ENCODE data around the gene CCIN.

CCIN gene

DNA sequence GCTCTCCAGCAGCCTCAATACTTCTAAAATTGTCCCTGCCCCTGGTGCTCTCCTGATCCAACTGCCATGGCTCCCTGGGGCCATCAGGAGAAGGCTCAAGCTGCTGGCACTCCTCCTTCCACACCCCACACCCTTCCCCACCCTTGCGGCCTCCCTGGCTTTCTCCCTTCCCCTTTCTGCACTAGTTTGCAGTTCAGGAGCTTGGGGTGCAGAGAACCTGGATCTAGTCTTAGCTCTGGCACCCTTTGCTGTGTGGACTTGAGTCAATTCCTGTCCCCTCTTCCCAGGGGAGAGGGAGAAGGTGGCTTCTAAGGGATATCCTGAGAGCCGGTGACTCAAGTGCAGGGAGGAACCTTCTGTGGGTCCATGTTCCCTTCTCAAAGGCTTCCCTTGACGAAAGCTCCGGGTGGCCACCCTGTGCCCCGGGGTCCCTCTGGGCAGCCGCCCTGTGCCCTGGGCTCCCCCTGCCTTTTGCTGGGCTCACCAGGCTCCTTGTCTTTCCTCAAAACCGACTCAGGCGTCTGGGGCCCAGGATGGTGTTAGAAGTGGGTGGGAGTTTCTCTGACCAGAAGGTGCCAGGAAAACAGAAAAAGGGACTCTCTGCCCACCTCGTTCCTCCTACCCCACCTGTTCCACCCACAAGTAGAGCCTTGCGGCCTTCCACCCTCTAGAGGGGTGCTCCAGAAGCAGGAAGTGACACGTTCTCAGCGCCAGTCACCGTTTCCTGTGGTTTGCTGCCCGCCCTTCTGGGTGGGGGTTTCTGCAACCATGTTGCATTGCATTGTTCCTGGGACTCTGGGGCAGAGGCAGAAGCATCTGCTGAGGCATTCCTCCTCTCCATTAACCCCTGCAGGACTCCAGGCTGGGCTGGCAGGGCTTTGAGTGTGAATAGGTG is 17.6 kb upstream of the CCIN start:
- Histone ChIP-seq H3K27ac (replicated peaks) (peak overlapping the region; percentile 94), H3K4me3 (replicated peaks; ENCODE audit: insufficient read depth, low read length) (no peak overlapping the region), H3K27me3 (ENCODE audit: insufficient read depth, poor library complexity, severe bottlenecking) (no peaks in the 10 kb centered on the region)
- TF ChIP-seq, protein P1, sequence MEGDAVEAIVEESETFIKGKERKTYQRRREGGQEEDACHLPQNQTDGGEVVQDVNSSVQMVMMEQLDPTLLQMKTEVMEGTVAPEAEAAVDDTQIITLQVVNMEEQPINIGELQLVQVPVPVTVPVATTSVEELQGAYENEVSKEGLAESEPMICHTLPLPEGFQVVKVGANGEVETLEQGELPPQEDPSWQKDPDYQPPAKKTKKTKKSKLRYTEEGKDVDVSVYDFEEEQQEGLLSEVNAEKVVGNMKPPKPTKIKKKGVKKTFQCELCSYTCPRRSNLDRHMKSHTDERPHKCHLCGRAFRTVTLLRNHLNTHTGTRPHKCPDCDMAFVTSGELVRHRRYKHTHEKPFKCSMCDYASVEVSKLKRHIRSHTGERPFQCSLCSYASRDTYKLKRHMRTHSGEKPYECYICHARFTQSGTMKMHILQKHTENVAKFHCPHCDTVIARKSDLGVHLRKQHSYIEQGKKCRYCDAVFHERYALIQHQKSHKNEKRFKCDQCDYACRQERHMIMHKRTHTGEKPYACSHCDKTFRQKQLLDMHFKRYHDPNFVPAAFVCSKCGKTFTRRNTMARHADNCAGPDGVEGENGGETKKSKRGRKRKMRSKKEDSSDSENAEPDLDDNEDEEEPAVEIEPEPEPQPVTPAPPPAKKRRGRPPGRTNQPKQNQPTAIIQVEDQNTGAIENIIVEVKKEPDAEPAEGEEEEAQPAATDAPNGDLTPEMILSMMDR (IDR thresholded peaks at IDR 0.05; ENCODE audit: insufficient read depth, low read length) = no peak
- TF ChIP-seq POLR2AphosphoS5 (IDR thresholded peaks at IDR 0.05; ENCODE audit: low read depth) (peak; percentile 94), SPI1 (IDR thresholded peaks at IDR 0.05; ENCODE audit: borderline replicate concordance, low read depth) (peak; percentile 73; the same call in 1 of the 2 replicates), GABPA (IDR thresholded peaks at IDR 0.05; ENCODE audit: low read depth) (peak; percentile 72)
- TF ChIP-seq, protein P2, sequence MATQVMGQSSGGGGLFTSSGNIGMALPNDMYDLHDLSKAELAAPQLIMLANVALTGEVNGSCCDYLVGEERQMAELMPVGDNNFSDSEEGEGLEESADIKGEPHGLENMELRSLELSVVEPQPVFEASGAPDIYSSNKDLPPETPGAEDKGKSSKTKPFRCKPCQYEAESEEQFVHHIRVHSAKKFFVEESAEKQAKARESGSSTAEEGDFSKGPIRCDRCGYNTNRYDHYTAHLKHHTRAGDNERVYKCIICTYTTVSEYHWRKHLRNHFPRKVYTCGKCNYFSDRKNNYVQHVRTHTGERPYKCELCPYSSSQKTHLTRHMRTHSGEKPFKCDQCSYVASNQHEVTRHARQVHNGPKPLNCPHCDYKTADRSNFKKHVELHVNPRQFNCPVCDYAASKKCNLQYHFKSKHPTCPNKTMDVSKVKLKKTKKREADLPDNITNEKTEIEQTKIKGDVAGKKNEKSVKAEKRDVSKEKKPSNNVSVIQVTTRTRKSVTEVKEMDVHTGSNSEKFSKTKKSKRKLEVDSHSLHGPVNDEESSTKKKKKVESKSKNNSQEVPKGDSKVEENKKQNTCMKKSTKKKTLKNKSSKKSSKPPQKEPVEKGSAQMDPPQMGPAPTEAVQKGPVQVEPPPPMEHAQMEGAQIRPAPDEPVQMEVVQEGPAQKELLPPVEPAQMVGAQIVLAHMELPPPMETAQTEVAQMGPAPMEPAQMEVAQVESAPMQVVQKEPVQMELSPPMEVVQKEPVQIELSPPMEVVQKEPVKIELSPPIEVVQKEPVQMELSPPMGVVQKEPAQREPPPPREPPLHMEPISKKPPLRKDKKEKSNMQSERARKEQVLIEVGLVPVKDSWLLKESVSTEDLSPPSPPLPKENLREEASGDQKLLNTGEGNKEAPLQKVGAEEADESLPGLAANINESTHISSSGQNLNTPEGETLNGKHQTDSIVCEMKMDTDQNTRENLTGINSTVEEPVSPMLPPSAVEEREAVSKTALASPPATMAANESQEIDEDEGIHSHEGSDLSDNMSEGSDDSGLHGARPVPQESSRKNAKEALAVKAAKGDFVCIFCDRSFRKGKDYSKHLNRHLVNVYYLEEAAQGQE (IDR thresholded peaks at IDR 0.05; ENCODE audit: insufficient replicate concordance, low read depth) = peak; percentile 32
- DNase-seq (ENCODE audit: low read depth in 1 of 2, low spot score in 1 of 2) = peak; percentile 83 to 97

DNA sequence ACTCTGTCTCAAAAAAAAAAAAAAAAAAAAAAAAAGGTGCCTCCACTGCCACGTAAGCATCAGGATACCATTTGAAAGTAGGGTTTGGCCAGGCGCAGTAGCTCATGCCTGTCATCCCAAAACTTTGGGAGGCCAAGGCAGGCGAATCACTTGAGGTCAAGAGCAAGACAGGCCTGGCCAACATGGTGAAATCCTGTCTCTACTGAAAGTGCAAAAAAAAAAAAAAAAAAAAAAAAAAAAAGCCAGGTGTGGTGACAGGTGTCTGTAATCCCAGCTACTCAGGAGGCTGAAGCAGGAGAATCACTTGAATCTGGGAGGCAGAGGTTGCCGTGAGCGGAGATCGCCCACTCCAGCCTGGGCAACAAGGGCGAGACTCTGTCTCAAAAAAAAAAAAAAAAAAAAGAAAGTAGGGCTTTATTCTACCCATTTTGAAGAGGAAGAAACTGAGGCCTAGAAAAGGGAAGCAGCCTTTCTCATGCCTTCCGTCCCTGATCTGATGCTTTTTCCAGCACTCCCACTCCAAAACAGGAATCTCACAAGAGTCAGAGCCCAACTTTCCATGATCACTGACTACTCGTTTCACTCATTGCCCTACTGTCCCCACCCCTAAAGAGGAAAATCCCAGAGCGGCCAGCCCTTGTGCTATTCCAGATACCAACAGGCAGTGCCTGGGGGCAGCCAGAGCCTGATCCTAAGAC is 16.3 kb upstream of the CCIN start:
- Histone ChIP-seq H3K4me3 (replicated peaks; ENCODE audit: insufficient read depth, low read length) (no peak overlapping the region), H3K27me3 (ENCODE audit: insufficient read depth, poor library complexity, severe bottlenecking) (no peaks in the 10 kb centered on the region), H3K27ac (replicated peaks) (peak overlapping the region; percentile 94)
- TF ChIP-seq, protein P2 (IDR thresholded peaks at IDR 0.05; ENCODE audit: insufficient replicate concordance, low read depth) = no peak
- TF ChIP-seq POLR2AphosphoS5 (IDR thresholded peaks at IDR 0.05; ENCODE audit: low read depth) (no peak), SPI1 (IDR thresholded peaks at IDR 0.05; ENCODE audit: borderline replicate concordance, low read depth) (no peak), GABPA (IDR thresholded peaks at IDR 0.05; ENCODE audit: low read depth) (no peak)
- TF ChIP-seq, protein P1 (IDR thresholded peaks at IDR 0.05; ENCODE audit: insufficient read depth, low read length) = no peak
- DNase-seq (ENCODE audit: low read depth in 1 of 2, low spot score in 1 of 2) = no peak

DNA sequence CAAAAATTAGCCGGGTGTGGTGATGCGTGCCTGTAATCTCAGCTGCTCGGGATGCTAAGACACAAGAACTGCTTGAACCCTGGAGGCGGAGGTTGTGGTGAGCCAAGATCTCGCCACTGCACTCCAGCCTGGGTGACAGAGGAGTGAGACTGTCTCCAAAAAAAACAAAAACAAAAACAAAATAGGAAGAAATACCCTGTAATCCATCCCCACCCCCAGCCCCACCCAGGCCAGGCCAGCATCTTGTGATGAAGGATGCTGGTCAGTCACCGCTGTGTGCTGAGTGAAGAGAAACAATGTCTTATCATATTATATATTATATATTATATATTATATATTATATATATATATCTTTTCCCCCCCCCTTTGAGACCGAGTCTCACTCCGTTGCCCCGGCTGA is 15.4 kb upstream of the CCIN start:
- H3K27ac ChIP-seq (replicated peaks) = peak overlapping the region; percentile 82
- DNase-seq (ENCODE audit: low read depth in 1 of 2, low spot score in 1 of 2) = no peak
- no peak overlapping the region for H3K4me3 ChIP-seq (replicated peaks; ENCODE audit: insufficient read depth, low read length)
- TF ChIP-seq, protein P1 (IDR thresholded peaks at IDR 0.05; ENCODE audit: insufficient read depth, low read length) = no peak
- no peak for TF ChIP-seq POLR2AphosphoS5 (IDR thresholded peaks at IDR 0.05; ENCODE audit: low read depth)
- TF ChIP-seq, protein P2 (IDR thresholded peaks at IDR 0.05; ENCODE audit: insufficient replicate concordance, low read depth) = no peak
- no peak for TF ChIP-seq SPI1 (IDR thresholded peaks at IDR 0.05; ENCODE audit: borderline replicate concordance, low read depth)
- no peak for TF ChIP-seq GABPA (IDR thresholded peaks at IDR 0.05; ENCODE audit: low read depth)
- H3K27me3 ChIP-seq (ENCODE audit: insufficient read depth, poor library complexity, severe bottlenecking) = no peaks in the 10 kb centered on the region

All from HL-60 (cell line).